Stimulated activated CD4-positive, alpha-beta T cell treated with anti-CD3 and anti-CD28 coated beads, TNF-alpha, amount 100 ng/mL, for 24 hours (primary cell): ENCODE results near the gene AMBRA1.

Source experiments
- DNase-seq, 3 experiments: peaks; one replicate each; pipeline ENCODE4 v3.0.0-alpha.2; 2020; ENCODE audit warnings: low read depth in 3 of 3

The AMBRA1 gene

GRCh38 chr11:46444305-46444704 lies 149.5 kb downstream of the AMBRA1 start:
- DNase-seq: no peak

GRCh38 chr11:46438211-46438610 lies 155.6 kb downstream of the AMBRA1 start:
- no peak for DNase-seq

- no peak for DNase-seq
Measured at GRCh38 chr11:46437122-46437689, 156.6 kb downstream of the AMBRA1 start.

- no peak for DNase-seq
Measured at GRCh38 chr11:46436113-46436512, 157.7 kb downstream of the AMBRA1 start.

- no peak for DNase-seq
Measured at GRCh38 chr11:46435679-46436078, 158.1 kb downstream of the AMBRA1 start.

- no peak for DNase-seq
Measured at GRCh38 chr11:46431211-46431610, 162.6 kb downstream of the AMBRA1 start.

- DNase-seq: no peak
Measured at GRCh38 chr11:46429717-46430116, 164.1 kb downstream of the AMBRA1 start.

- DNase-seq: no peak
Measured at GRCh38 chr11:46427364-46427763, 166.5 kb downstream of the AMBRA1 start.

- no peak for DNase-seq
Measured at GRCh38 chr11:46426233-46426991, 167.4 kb downstream of the AMBRA1 start.

- DNase-seq: no peak
Measured at GRCh38 chr11:46422588-46422987, 171.2 kb downstream of the AMBRA1 start.

GRCh38 chr11:46421257-46421880 lies 172.5 kb downstream of the AMBRA1 start:
- DNase-seq: no peak

- no peak for DNase-seq
Measured at GRCh38 chr11:46420513-46420912, 173.3 kb downstream of the AMBRA1 start.

GRCh38 chr11:46418751-46419150 lies 175.1 kb downstream of the AMBRA1 start:
- DNase-seq: no peak

- no peak for DNase-seq
Measured at GRCh38 chr11:46417711-46418110, 176.1 kb downstream of the AMBRA1 start.

GRCh38 chr11:46414879-46415278 lies 178.9 kb downstream of the AMBRA1 start:
- no peak for DNase-seq

- DNase-seq: no peak
Measured at GRCh38 chr11:46414466-46414796, 179.4 kb downstream of the AMBRA1 start.

GRCh38 chr11:46413760-46414465 lies 179.9 kb downstream of the AMBRA1 start:
- DNase-seq: no peak

- DNase-seq: no peak
Measured at GRCh38 chr11:46410021-46410420, 183.8 kb downstream of the AMBRA1 start.

- no peak for DNase-seq
Measured at GRCh38 chr11:46408407-46408986, 185.3 kb downstream of the AMBRA1 start.

- DNase-seq: no peak
Measured at GRCh38 chr11:46407635-46408034, 186.2 kb downstream of the AMBRA1 start.

GRCh38 chr11:46404476-46405017 lies 189.3 kb downstream of the AMBRA1 start:
- DNase-seq: no peak
